Heart left ventricle (tissue), 16 donors: ENCODE measurements around the gene SLC12A5. TPM values are rescaled to one million over a fixed set of nuclear protein-coding genes. Genes with fewer than 3 reads are reported as not detected.

Source experiments
- ATAC-seq, 4 donors: fragments of 200-7000 bp; cut with Tn5 transposase; one replicate each; pipeline ENCODE4 v1.9.1; 2020 to 2022; ENCODE audit warnings: moderate library complexity in 4 of 4, mild to moderate bottlenecking in 3 of 4, moderate number of reproducible peaks in 1 of 4
- DNase-seq, 5 donors: peaks; one replicate each; pipeline ENCODE4 v3.0.0-alpha.2; 2020
- H3K27ac ChIP-seq, 12 donors: fragments of 200-600 bp; sonication (generic) in 4 of 12; one replicate each; pipeline versions ENCODE4 v1.5.0 to v1.8.0; 2016 to 2022; ENCODE audit warnings: mild to moderate bottlenecking in 2 of 12
- H3K27me3 ChIP-seq, 9 donors: fragments of 200-600 bp; sonication (generic) in 2 of 9; one replicate each; pipeline versions ENCODE4 v1.5.1 to v1.8.0; 2016 to 2022; ENCODE audit warnings: mild to moderate bottlenecking in 3 of 9
- H3K36me3 ChIP-seq, 9 donors: fragments of 200-600 bp; sonication (generic) in 2 of 9; one replicate each; pipeline versions ENCODE4 v1.5.0 to v1.8.0; 2018 to 2022; ENCODE audit warnings: mild to moderate bottlenecking in 2 of 9
- H3K4me1 ChIP-seq, 12 donors: fragments of 200-600 bp; sonication (generic) in 4 of 12; one replicate each; pipeline versions ENCODE4 v1.5.0 to v1.8.0; 2016 to 2022; ENCODE audit warnings: mild to moderate bottlenecking in 3 of 12
- H3K4me3 ChIP-seq, 12 donors: fragments of 200-600 bp; sonication (generic) in 4 of 12; one replicate each; pipeline versions ENCODE4 v1.5.0 to v1.8.0; 2017 to 2022; ENCODE audit warnings: mild to moderate bottlenecking in 9 of 12, moderate library complexity in 4 of 12
- H3K9me3 ChIP-seq, 12 donors: fragments of 200-600 bp; sonication (generic) in 4 of 12; one replicate each; pipeline versions ENCODE4 v1.5.0 to v1.8.0; 2016 to 2022; ENCODE audit warnings: mild to moderate bottlenecking in 1 of 12
- POLR2A ChIP-seq, 2 donors: fragments of 450-650 bp; IDR thresholded peaks; one replicate each; pipeline ENCODE4 v1.6.1; 2017; ENCODE audit warnings: antibody characterized with exemption in 2 of 2, mild to moderate bottlenecking in 2 of 2, moderate library complexity in 2 of 2
- WGBS, 4 donors: extraction: QIAGEN DNeasy Blood & Tissue Kit in 2 of 4; methylation state at CpG; one replicate each; pipeline versions ENCODE4 v1.1.5 to v1.1.7; 2013 to 2018; 5-methylcytosine and 5-hydroxymethylcytosine counted together
- intact Hi-C, 10 donors: fragments of 100-400 bp; cut with DNase I; formaldehyde crosslinking; loops; one replicate each; pipeline versions ENCODE4 v1.11.1 to v1.14.2; 2022
- polyA plus RNA-seq, 2 donors: library from polyadenylated mRNA; stranded (reverse); fragments of 200-250 nt; gene quantifications; one replicate each; pipeline ENCODE4 v1.2.3, GENCODE V29; 2013
- total RNA-seq, 9 donors: library from RNA; depleted of rRNA in 2 of 9; stranded (reverse); fragments of >200 nt in 2 of 9; fragmentation: NEBNext Ultra II Directional in 3 of 9; extraction: Animal tissue kit (Norgen Biotek cat#: 25700) in 3 of 9; gene quantifications; one replicate each; pipeline versions ENCODE4 v1.1.0 to v1.2.4, GENCODE V29; 2016 to 2023
- TF ChIP-seq, protein P1 (sequence below), 12 donors: fragments of 200-600 bp; sonication (generic) in 4 of 12; IDR thresholded peaks; one replicate each; pipeline versions ENCODE4 v1.5.0 to v1.8.0; 2018 to 2022; ENCODE audit warnings: antibody characterized with exemption in 12 of 12, mild to moderate bottlenecking in 5 of 12
- donor health status: ischemic (EF 13 %, LVEDD 7.1; RV severe dilation, severe dysfunction).
- donor health status: healthy with polysubstance abuse.
- donor health status: DM: no; HTN: yes; CAD: no.
- donor health status: DM: no; HTN: no; CAD: no.
- donor health status: ischemic (EF 25% LVEDD 6.9; RV normal size, moderate dysfunction).
- donor health status: ischemic (EF 25% LVEDD 5.7; RV mildly dilated, moderate dysfunction).
- donor health status: healthy.
- donor health status: DM: yes; HTN: yes; CAD: no.
- donor health status: ischemic (EF 35%, LVEDD 5.7; RV mildly dilated, moderate dysfunction).
- donor health status: nonischemic (EF 11% LVEDD 7.7; RV severe dilation, severe dysfunction).
- donor health status: DM: yes; HTN: yes; CAD: no.
- donor health status: PGD.
- donor health status: ischemic (EF 29% LVEDD 5.4; RV normal size, mild dysfunction).
- donor health status: nonischemic (EF 23%, LVEDD 6.1; RV moderate dilation, normal function).

Gene SLC12A5
- total and polyA plus RNA-seq, 11 donors, result 0.73 to 1.7 (median 1.2) TPM; not detected in 8

DNA sequence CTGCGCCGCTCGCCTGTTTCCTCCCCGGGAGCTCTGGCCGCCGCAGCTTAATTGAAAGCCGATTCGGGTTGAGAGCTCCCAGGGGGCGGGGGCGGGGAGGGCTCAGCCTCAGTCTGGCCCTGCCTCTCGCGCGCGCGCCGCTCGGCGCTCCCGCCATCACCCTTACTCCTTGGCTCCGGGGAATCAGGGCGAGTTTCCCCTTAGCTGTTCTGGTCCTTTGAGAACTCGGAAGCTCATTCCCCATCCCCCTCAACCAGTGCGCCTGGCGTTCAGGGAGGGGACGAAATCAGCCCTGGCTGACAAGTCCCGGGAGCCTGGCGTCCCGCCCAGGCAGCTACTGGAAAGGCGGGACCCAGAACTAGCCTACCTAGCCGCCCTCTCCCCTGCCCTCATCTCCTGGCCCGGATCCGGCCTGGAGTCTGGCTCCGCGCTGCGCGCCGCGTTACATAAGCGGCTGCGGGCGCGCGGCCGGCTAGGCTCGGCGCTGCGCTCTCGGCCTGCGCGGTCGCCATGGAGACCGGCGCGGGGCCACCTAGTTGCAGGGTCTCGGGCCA, 2.8 kb downstream of the SLC12A5 start:
- Histone ChIP-seq H3K27me3 (peaks cover 36 to 96% (median 72%) of the 10 kb centered on the region in 9 donors), H3K9me3 (no peaks in the 10 kb centered on the region), H3K27ac (no peak overlapping the region), H3K4me1 (peaks cover 0 to 11% (median 0%) of the 10 kb centered on the region in 12 donors), H3K4me3 (peak overlapping the region in 5 of 12 donors; percentile 12 to 31 (median 24)), H3K36me3 (no peaks in the 10 kb centered on the region)
- DNase-seq (peak in 3 of 5 donors; percentile 28 to 61 (median 42)), ATAC-seq (peak in 3 of 4 donors; percentile 16 to 58 (median 56))
- WGBS, 4 donors, result 1% methylated on average over 30 to 55 of the region's 55 CpGs
- TF ChIP-seq, protein P1, sequence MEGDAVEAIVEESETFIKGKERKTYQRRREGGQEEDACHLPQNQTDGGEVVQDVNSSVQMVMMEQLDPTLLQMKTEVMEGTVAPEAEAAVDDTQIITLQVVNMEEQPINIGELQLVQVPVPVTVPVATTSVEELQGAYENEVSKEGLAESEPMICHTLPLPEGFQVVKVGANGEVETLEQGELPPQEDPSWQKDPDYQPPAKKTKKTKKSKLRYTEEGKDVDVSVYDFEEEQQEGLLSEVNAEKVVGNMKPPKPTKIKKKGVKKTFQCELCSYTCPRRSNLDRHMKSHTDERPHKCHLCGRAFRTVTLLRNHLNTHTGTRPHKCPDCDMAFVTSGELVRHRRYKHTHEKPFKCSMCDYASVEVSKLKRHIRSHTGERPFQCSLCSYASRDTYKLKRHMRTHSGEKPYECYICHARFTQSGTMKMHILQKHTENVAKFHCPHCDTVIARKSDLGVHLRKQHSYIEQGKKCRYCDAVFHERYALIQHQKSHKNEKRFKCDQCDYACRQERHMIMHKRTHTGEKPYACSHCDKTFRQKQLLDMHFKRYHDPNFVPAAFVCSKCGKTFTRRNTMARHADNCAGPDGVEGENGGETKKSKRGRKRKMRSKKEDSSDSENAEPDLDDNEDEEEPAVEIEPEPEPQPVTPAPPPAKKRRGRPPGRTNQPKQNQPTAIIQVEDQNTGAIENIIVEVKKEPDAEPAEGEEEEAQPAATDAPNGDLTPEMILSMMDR (IDR thresholded peaks at IDR 0.05), result no peak
- TF ChIP-seq POLR2A (IDR thresholded peaks at IDR 0.05), result no peak
- intact Hi-C loops, result no loop called here

DNA sequence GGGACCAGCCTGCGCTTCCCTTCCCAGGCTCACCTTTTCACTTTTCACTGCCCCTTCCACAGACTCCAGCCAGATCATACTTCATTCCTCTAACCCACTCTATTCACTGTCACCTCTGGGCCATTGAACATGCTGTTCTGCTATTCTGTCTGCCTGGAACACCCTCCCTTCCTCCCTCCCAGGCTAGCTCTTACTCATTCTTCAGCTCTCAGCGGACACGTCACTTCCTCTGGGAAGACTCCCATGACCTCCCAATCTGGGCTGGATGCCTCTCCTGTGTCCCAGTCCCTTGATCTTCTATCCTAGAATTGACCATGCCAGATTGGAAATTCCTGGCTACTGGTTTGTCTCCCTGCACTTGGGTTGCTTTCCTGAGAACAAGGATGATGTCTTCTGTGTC, 5.0 kb downstream of the SLC12A5 start:
- intact Hi-C loops, result no loop called here
- WGBS, 4 donors, result 66 to 78% (median 74%) methylated on average over 3 of the region's 3 CpGs
- ATAC-seq (no peak), DNase-seq (peak in 1 of 5 donors; percentile 2)
- Histone ChIP-seq H3K27me3 (peaks cover 29 to 75% (median 57%) of the 10 kb centered on the region in 9 donors), H3K9me3 (no peaks in the 10 kb centered on the region), H3K27ac (no peak overlapping the region), H3K4me3 (no peak overlapping the region), H3K36me3 (no peaks in the 10 kb centered on the region), H3K4me1 (peaks cover 0 to 11% (median 0%) of the 10 kb centered on the region in 12 donors)
- TF ChIP-seq, protein P1 (IDR thresholded peaks at IDR 0.05), result no peak
- TF ChIP-seq POLR2A (IDR thresholded peaks at IDR 0.05), result no peak

DNA sequence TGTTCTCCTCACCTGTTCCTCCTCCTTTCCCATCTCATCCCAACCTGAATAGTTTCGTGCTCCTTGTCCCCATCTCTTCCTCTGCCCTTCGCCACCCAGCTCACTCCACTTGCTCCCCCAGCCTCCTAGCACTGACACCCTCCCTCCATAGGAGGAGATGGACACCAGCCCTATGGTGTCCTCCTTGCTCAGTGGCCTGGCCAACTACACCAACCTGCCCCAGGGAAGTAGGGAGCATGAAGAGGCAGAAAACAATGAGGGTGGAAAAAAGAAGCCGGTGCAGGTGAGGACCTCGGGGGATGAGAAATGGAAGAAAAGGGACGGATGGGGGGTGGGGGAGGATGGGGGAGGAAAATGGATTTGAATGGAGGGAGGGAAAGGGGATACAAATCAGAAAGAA, 6.2 kb downstream of the SLC12A5 start:
- TF ChIP-seq POLR2A (IDR thresholded peaks at IDR 0.05), result no peak
- TF ChIP-seq, protein P1 (IDR thresholded peaks at IDR 0.05), result no peak
- peaks cover 0 to 11% (median 0%) of the 10 kb centered on the region in 12 donors for H3K4me1 ChIP-seq
- no peak overlapping the region for H3K4me3 ChIP-seq
- ATAC-seq (no peak), DNase-seq (no peak)
- H3K27me3 ChIP-seq, result peaks cover 21 to 67% (median 46%) of the 10 kb centered on the region in 9 donors
- no peak overlapping the region for H3K27ac ChIP-seq
- H3K36me3 ChIP-seq, result no peaks in the 10 kb centered on the region
- H3K9me3 ChIP-seq, result no peaks in the 10 kb centered on the region
- WGBS, 4 donors, result 56 to 59% (median 57%) methylated on average over 5 of the region's 5 CpGs
- intact Hi-C loops, result no loop called here

DNA sequence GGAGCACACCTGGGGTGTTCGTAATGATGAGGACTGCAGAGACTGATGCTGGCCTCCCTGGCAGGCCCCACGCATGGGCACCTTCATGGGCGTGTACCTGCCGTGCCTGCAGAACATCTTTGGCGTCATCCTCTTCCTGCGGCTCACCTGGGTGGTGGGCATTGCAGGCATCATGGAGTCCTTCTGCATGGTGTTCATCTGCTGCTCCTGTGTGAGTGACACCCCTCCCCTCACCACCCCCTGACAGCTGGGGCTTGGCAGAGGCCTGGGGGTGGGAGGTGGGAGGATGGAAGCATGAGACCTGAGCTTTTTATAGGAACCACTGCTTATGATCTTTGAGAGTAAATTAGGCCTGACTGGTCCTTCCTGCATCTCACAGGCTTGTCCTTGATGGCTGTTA, 6.7 kb downstream of the SLC12A5 start:
- DNase-seq, result peak in 1 of 5 donors; percentile 30
- 74 to 77% (median 76%) methylated on average over 6 of the region's 6 CpGs for WGBS, 4 donors
- Histone ChIP-seq H3K4me1 (peaks cover 0 to 11% (median 0%) of the 10 kb centered on the region in 12 donors), H3K27me3 (peaks cover 16 to 67% (median 42%) of the 10 kb centered on the region in 9 donors), H3K4me3 (no peak overlapping the region), H3K27ac (no peak overlapping the region), H3K9me3 (no peaks in the 10 kb centered on the region), H3K36me3 (no peaks in the 10 kb centered on the region)
- no peak for ATAC-seq
- TF ChIP-seq, protein P1 (IDR thresholded peaks at IDR 0.05), result no peak
- no peak for TF ChIP-seq POLR2A (IDR thresholded peaks at IDR 0.05)
- intact Hi-C loops, result no loop called here
